Effector CD8-positive, alpha-beta T cell (primary cell): Measurements from ENCODE around the gene DNAH12.
A peak's percentile ranks its signal among the peaks of the same experiment; 100 is the strongest.

ENCODE experiments used
- DNase-seq: peaks from one replicate; lab custom pipeline; 2025; lab: John Stamatoyannopoulos, UW
- total RNA-seq, 4 experiments: gene quantifications; one replicate each; lab custom pipeline; 2026; lab: John Stamatoyannopoulos, UW

DNAH12 gene, protein sequence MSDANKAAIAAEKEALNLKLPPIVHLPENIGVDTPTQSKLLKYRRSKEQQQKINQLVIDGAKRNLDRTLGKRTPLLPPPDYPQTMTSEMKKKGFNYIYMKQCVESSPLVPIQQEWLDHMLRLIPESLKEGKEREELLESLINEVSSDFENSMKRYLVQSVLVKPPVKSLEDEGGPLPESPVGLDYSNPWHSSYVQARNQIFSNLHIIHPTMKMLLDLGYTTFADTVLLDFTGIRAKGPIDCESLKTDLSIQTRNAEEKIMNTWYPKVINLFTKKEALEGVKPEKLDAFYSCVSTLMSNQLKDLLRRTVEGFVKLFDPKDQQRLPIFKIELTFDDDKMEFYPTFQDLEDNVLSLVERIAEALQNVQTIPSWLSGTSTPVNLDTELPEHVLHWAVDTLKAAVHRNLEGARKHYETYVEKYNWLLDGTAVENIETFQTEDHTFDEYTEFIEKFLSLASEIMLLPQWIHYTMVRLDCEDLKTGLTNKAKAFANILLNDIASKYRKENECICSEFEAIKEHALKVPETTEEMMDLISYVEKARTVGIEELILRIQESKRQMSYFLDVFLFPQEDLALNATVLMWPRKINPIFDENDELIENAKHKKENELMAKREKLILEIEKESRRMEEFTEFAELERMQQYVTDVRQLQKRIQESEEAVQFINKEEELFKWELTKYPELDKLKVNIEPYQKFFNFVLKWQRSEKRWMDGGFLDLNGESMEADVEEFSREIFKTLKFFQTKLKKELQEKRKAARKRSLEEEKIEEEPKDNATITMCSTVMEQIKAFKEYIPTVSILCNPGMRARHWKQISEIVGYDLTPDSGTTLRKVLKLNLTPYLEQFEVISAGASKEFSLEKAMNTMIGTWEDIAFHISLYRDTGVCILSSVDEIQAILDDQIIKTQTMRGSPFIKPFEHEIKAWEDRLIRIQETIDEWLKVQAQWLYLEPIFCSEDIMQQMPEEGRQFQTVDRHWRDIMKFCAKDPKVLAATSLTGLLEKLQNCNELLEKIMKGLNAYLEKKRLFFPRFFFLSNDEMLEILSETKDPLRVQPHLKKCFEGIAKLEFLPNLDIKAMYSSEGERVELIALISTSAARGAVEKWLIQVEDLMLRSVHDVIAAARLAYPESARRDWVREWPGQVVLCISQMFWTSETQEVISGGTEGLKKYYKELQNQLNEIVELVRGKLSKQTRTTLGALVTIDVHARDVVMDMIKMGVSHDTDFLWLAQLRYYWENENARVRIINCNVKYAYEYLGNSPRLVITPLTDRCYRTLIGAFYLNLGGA (N-terminal part only)
- total RNA-seq: 0.29 to 1.2 (median 0.72) reads per million in 4 experiments

GRCh38 chr3:57544181-57545125 lies at the start of gene DNAH12:
TSS of gene DNAH12 (minus strand) at chr3:57544344. CDS start at chr3:57542870, 1,474 bp downstream.
- DNase-seq: no peak

DNA sequence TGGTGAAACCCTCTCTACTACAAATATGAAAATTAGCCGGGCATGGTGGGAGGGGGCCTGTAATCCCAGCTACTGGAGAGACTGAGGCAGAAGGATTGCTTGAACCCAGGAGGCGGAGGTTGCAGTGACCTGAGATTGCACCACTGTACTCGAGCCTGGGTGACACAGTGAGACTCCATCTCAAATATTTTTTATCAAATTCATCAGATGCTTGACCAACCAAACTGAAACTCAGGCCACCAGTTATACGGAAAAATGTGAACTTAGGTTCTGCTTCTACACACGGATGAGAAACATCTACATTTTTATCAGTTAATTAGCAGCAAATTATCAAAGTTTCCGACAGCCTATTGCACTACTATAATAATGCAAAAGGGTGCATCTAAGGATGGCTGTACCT lies 48.2 kb upstream of the DNAH12 start:
- no peak for DNase-seq

- no peak for DNase-seq
Measured at GRCh38 chr3:57587905-57588304, 43.8 kb upstream of the DNAH12 start.

- no peak for DNase-seq
Measured at GRCh38 chr3:57586778-57587177, 42.6 kb upstream of the DNAH12 start.

- no peak for DNase-seq
Measured at GRCh38 chr3:57583544-57583943, 39.4 kb upstream of the DNAH12 start.

GRCh38 chr3:57582474-57583168 lies 38.5 kb upstream of the DNAH12 start:
- DNase-seq: no peak

DNA sequence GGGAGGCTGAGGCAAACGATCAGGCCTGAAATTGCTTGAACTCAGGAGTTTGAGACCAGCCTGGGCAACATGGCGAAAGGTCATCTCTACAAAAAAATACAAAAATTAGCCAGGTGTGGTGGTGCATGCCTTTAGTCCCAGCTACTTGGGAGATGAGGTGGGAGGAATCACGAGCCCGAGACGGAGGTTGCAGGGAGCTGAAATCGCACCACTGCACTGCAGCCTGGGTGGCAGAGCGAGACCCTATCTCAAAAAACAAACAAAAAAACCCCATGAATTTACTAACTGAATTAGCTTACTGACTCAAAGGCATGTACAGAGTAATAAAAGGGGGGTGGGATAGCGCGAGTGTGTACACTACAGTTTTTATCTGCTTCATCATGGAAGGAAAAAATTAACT lies 33.7 kb upstream of the DNAH12 start:
- no peak for DNase-seq

- no peak for DNase-seq
Measured at GRCh38 chr3:57575966-57576626, 32.0 kb upstream of the DNAH12 start.

- DNase-seq: no peak
Measured at GRCh38 chr3:57572096-57572495, 28.0 kb upstream of the DNAH12 start.

DNA sequence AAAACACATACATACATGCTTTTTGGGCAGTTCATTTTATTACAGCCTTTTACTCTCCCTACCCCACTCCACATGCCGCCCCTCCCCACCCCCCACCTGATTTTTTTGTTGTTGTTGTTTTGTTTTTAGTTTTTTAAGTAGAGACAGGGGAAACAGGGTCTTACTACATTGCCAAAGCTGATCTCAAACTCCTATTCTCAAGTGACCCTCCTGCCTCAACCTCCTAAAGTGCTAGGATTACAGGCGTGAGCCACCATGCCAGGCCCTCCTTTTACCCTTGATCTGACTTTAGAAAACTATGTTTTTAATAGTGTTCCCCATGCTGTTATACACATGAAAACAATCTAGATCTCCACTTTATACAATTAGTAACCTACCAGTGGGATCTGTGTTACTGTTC lies 26.7 kb upstream of the DNAH12 start:
- no peak for DNase-seq

GRCh38 chr3:57569859-57570450 lies 25.8 kb upstream of the DNAH12 start:
- DNase-seq: no peak

- DNase-seq: no peak
Measured at GRCh38 chr3:57559526-57559925, 15.4 kb upstream of the DNAH12 start.

- no peak for DNase-seq
Measured at GRCh38 chr3:57557085-57557537, 13.0 kb upstream of the DNAH12 start.

DNA sequence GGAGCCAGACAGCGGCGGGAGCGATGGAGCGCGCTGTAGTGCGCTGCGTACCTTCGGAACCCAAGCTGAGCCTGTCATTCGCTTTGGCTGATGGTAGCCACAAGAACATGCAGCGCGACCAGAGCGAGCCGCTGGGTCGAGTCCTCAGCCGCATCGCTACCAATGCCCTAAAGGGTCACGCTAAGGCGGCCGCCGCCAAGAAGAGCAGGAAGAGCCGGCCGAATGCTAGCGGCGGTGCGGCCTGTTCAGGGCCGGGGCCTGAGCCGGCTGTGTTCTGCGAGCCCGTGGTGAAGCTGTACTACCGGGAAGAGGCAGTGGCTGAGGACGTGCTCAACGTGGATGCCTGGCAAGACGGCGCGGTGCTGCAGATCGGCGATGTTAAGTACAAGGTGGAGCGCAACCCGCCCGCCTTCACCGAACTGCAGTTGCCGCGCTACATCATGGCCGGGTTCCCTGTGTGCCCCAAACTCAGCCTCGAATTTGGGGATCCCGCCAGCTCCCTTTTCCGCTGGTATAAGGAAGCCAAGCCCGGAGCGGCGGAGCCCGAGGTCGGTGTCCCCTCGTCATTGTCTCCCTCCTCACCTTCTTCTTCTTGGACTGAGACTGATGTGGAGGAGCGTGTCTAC lies 12.4 kb upstream of the DNAH12 start:
- DNase-seq: no peak

DNA sequence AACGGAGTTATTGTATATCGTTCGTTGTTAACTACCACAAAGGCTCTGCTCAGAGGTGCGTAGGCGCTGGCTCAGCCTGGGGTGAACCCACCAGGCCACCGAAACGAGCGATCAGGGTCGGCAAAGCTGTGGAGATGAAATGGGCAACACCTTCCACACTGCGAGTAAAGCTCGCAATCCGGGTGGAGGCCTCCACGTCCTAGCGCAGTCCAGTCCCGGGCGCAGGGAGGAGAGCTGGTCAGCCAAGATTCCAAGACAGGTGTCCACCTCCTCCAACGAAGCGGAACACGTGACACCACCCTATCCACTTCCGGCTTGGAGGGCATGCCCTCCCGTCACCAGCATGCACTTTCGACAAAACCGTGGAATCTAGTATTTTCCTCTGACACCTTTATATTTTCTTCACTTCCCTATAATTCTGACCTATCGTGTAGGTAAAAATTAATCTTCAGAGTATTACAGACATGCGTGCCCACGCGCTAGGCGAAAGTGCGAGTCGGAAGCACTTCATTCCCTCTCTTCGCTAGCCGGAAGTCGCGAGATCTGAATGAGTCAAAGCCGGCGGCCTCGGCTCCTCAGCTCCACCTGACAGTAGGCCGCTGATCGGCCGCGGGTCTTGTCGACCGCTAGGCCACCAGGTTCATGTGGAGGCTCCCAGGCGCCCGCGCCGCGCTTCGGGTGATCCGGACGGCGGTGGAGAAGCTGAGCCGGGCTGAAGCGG lies 11.8 kb upstream of the DNAH12 start, which contains the start of gene PDE12:
Gene PDE12, plus strand, starts transcription at position 537 of the 721 bp plus-strand sequence. Its CDS starts 106 bp downstream, at position 643.
- DNase-seq: peak; percentile 73

- DNase-seq: no peak
Measured at GRCh38 chr3:57555306-57555705, 11.2 kb upstream of the DNAH12 start.

DNA sequence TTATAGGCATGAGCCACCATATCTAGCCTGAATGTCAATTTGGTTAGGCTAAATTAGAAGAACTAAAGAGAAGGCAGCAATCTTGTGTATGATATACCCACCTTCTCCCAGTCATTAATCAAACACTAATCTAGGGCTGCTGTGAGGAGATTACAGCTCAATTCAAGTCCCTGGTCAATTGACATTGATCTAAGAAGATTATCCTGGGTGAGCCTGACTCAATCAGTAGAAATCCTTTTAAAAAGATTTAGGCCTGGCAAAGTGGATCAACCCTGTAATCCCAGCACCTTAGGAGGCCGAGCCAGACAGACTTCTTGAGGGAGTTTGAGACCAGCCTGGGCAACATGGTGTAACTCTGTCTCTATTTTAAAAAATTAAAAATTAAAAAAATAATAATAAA lies 2.5 kb upstream of the DNAH12 start:
- DNase-seq: no peak
